ENCODE data around the gene BIRC7.

DNA sequence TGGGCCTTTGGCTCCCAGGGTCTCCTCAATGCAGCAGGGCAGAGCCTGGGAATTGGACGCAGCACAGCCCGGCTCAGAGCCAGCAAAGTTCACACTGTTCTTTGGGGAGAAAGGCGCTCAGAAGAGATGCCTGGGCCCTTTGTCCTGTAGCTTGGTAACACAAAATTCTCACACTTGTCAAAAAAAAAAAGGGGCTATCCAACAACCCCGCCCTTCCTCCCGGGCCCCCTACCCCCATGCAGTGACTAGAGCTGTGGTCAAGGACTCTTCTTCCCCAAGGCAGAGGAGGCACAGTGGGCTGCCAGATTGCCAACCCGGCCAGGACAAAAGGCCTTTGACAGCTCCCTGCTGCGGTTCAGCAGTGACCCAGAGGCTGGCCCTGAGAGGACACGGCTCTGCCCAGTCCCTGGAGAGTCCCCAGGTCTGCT is 16.6 kb downstream of the BIRC7 start:
- TF ChIP-seq POLR2A (IDR thresholded peaks at IDR 0.05), result no peak
- TF ChIP-seq, protein P1, sequence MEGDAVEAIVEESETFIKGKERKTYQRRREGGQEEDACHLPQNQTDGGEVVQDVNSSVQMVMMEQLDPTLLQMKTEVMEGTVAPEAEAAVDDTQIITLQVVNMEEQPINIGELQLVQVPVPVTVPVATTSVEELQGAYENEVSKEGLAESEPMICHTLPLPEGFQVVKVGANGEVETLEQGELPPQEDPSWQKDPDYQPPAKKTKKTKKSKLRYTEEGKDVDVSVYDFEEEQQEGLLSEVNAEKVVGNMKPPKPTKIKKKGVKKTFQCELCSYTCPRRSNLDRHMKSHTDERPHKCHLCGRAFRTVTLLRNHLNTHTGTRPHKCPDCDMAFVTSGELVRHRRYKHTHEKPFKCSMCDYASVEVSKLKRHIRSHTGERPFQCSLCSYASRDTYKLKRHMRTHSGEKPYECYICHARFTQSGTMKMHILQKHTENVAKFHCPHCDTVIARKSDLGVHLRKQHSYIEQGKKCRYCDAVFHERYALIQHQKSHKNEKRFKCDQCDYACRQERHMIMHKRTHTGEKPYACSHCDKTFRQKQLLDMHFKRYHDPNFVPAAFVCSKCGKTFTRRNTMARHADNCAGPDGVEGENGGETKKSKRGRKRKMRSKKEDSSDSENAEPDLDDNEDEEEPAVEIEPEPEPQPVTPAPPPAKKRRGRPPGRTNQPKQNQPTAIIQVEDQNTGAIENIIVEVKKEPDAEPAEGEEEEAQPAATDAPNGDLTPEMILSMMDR (IDR thresholded peaks at IDR 0.05), result no peak
- TF ChIP-seq POLR2AphosphoS5 (IDR thresholded peaks at IDR 0.05), result no peak
- TF ChIP-seq EP300 (IDR thresholded peaks at IDR 0.05), result no peak
